HEK293 (cell line): Measurements from ENCODE around the gene OR5M11.
"Not testable (repeated sequence)": the region's sequence is repeated elsewhere in the genome, so short reads cannot be mapped to it uniquely, and the experiment has no call there.

Source experiments
- CTCF ChIA-PET: fragments of 350-600 bp; formaldehyde crosslinking; extraction: SDS; loops from one replicate; lab custom pipeline; 2021; ENCODE audit warnings: antibody characterized with exemption; lab: Yijun Ruan, JAX
- POLR2A ChIA-PET: fragments of 300-600 bp; formaldehyde crosslinking; extraction: SDS; loops from one replicate; lab custom pipeline; 2020; ENCODE audit warnings: antibody characterized with exemption, inconsistent platforms; lab: Yijun Ruan, JAX
- H3K27ac ChIP-seq: fragments of 200-500 bp; sonication (Bioruptor generic); 2 replicates; pipeline ENCODE4 v1.5.1; 2014; ENCODE audit warnings: low read depth, low read length, control low read depth, inconsistent platforms; ENCODE audit errors: extremely low read depth
- H3K36me3 ChIP-seq, 2 experiments: fragments of 200-500 bp in 1 of 2; sonication (Bioruptor generic) in 1 of 2; 1 replicate in 1 of 2; 2 replicates in 1 of 2; pipeline ENCODE4 v1.5.1; 2014 to 2017; ENCODE audit warnings: inconsistent platforms in 2 of 2, low read length in 2 of 2; ENCODE audit not compliant: control insufficient read depth in 2 of 2, insufficient read depth in 1 of 2
- H3K4me1 ChIP-seq: fragments of 200-500 bp; sonication (Bioruptor generic); 2 replicates; pipeline ENCODE4 v1.5.1; 2014; ENCODE audit warnings: mild to moderate bottlenecking, low read length, inconsistent platforms; ENCODE audit not compliant: control insufficient read depth, insufficient read depth
- H3K4me3 ChIP-seq: 2 replicates; pipeline ENCODE4 v1.5.1; 2011; ENCODE audit warnings: low read depth, mild to moderate bottlenecking, control low read depth, low read length, moderate library complexity
- H3K9me3 ChIP-seq: fragments of 200-500 bp; sonication (Bioruptor generic); 2 replicates; pipeline ENCODE4 v1.5.1; 2014; ENCODE audit warnings: low read depth, low read length, inconsistent platforms; ENCODE audit not compliant: control insufficient read depth, insufficient read depth
- REST ChIP-seq: fragments of 450-650 bp; formaldehyde crosslinking; IDR thresholded peaks from 2 replicates; pipeline ENCODE4 v1.5.1; 2016; ENCODE audit warnings: missing biosample characterization, missing genetic modification characterization
- SCRT1 ChIP-seq: fragments of 450-650 bp; formaldehyde crosslinking; IDR thresholded peaks from 2 replicates; pipeline ENCODE4 v1.5.1; 2016; ENCODE audit warnings: missing biosample characterization, missing genetic modification characterization, borderline replicate concordance
- SP2 ChIP-seq: fragments of 450-650 bp; formaldehyde crosslinking; IDR thresholded peaks from 2 replicates; pipeline ENCODE4 v1.5.1; 2016; ENCODE audit warnings: missing biosample characterization, missing genetic modification characterization
- TRIM28 ChIP-seq: IDR thresholded peaks from 2 replicates; pipeline ENCODE4 v1.6.1; 2011; ENCODE audit warnings: low read length, control low read depth, borderline replicate concordance
- ZBTB17 ChIP-seq: fragments of 450-650 bp; formaldehyde crosslinking; IDR thresholded peaks from 2 replicates; pipeline ENCODE4 v1.5.1; 2016; ENCODE audit warnings: missing biosample characterization, missing genetic modification characterization
- ZBTB49 ChIP-seq: fragments of 450-650 bp; formaldehyde crosslinking; IDR thresholded peaks from 2 replicates; pipeline ENCODE4 v1.5.1; 2016; ENCODE audit warnings: missing biosample characterization, missing genetic modification characterization, low read depth
- ZNF114 ChIP-seq: fragments of 450-650 bp; formaldehyde crosslinking; IDR thresholded peaks from 2 replicates; pipeline ENCODE4 v1.5.0; 2017; ENCODE audit warnings: missing biosample characterization, missing genetic modification characterization
- ZNF155 ChIP-seq: fragments of 450-650 bp; formaldehyde crosslinking; IDR thresholded peaks from 2 replicates; pipeline ENCODE4 v1.5.1; 2016; ENCODE audit warnings: missing biosample characterization, missing genetic modification characterization
- ZNF18 ChIP-seq: fragments of 450-650 bp; formaldehyde crosslinking; IDR thresholded peaks from 2 replicates; pipeline ENCODE4 v1.5.1; 2016; ENCODE audit warnings: missing biosample characterization, missing genetic modification characterization
- ZNF221 ChIP-seq: fragments of 450-650 bp; formaldehyde crosslinking; IDR thresholded peaks from 2 replicates; pipeline ENCODE4 v1.5.1; 2017; ENCODE audit warnings: missing biosample characterization, missing genetic modification characterization, borderline replicate concordance
- ZNF354C ChIP-seq: fragments of 450-650 bp; formaldehyde crosslinking; IDR thresholded peaks from 2 replicates; pipeline ENCODE4 v1.5.1; 2016; ENCODE audit warnings: missing biosample characterization, missing genetic modification characterization, low read depth, borderline replicate concordance
- ZNF366 ChIP-seq: fragments of 450-650 bp; formaldehyde crosslinking; conservative IDR thresholded peaks from 2 replicates; pipeline ENCODE4 v1.5.1; 2016; ENCODE audit warnings: missing biosample characterization, missing genetic modification characterization
- ZNF37A ChIP-seq: fragments of 450-650 bp; IDR thresholded peaks from 2 replicates; pipeline ENCODE4 v1.5.1; 2018; ENCODE audit warnings: missing biosample characterization, missing genetic modification characterization
- ZNF394 ChIP-seq: fragments of 450-650 bp; formaldehyde crosslinking; IDR thresholded peaks from 2 replicates; pipeline ENCODE4 v1.5.1; 2016; ENCODE audit warnings: missing biosample characterization, missing genetic modification characterization, mild to moderate bottlenecking, moderate library complexity, borderline replicate concordance
- ZNF433 ChIP-seq: fragments of 450-650 bp; formaldehyde crosslinking; IDR thresholded peaks from 2 replicates; pipeline ENCODE4 v1.5.1; 2016; ENCODE audit warnings: missing biosample characterization, missing genetic modification characterization, low read depth
- ZNF621 ChIP-seq: fragments of 450-650 bp; formaldehyde crosslinking; IDR thresholded peaks from 2 replicates; pipeline ENCODE4 v1.5.1; 2017; ENCODE audit warnings: missing biosample characterization, missing genetic modification characterization
- ZNF692 ChIP-seq: fragments of 450-650 bp; formaldehyde crosslinking; IDR thresholded peaks from 2 replicates; pipeline ENCODE4 v1.5.1; 2016; ENCODE audit warnings: missing biosample characterization, missing genetic modification characterization
- ZNF704 ChIP-seq: fragments of 450-650 bp; formaldehyde crosslinking; IDR thresholded peaks from 2 replicates; pipeline ENCODE4 v1.5.1; 2016; ENCODE audit warnings: missing biosample characterization, missing genetic modification characterization
- ZNF768 ChIP-seq: fragments of 450-650 bp; formaldehyde crosslinking; IDR thresholded peaks from 2 replicates; pipeline ENCODE4 v1.5.1; 2018; ENCODE audit warnings: missing biosample characterization, mild to moderate bottlenecking, missing genetic modification characterization
- ZNF837 ChIP-seq: fragments of 450-650 bp; formaldehyde crosslinking; IDR thresholded peaks from 2 replicates; pipeline ENCODE4 v1.5.1; 2016; ENCODE audit warnings: missing biosample characterization, missing genetic modification characterization

Gene OR5M11

GRCh38 chr11:56558574-56558973 lies 15.5 kb upstream of the OR5M11 start (continued):
- TF ChIP-seq ZNF692 (tag by site-specific recombination) (no peak), ZNF433 (tag by site-specific recombination) (no peak), ZNF621 (no peak), TRIM28 (no peak), ZNF18 (tag by site-specific recombination) (no peak), ZNF114 (tag by site-specific recombination) (no peak), ZNF366 (no peak), REST (tag by site-specific recombination) (no peak), ZBTB17 (tag by site-specific recombination) (no peak), ZNF837 (tag by site-specific recombination) (no peak)

GRCh38 chr11:56554691-56555090 lies 11.6 kb upstream of the OR5M11 start:
- H3K36me3 ChIP-seq, CTCF ChIA-PET, H3K9me3 ChIP-seq, H3K27ac ChIP-seq, POLR2A ChIA-PET, H3K4me3 ChIP-seq, H3K4me1 ChIP-seq: not testable (repeated sequence)

- ChIA-PET POLR2A (no interaction called here), CTCF (no interaction called here)
- no peak for TF ChIP-seq ZNF155 (tag by site-specific recombination)
- Histone ChIP-seq H3K4me1 (no peaks in the 10 kb centered on the region), H3K36me3 (no peaks in the 10 kb centered on the region), H3K9me3 (no peaks in the 10 kb centered on the region), H3K4me3 (no peak overlapping the region), H3K27ac (no peak overlapping the region)
Observed at GRCh38 chr11:56545531-56545930, 2.5 kb upstream of the OR5M11 start.

- CTCF ChIA-PET: no interaction called here
- TF ChIP-seq ZBTB49 (tag by site-specific recombination) (no peak), ZNF394 (tag by site-specific recombination) (no peak), SP2 (tag by site-specific recombination) (no peak), SCRT1 (tag by site-specific recombination) (no peak), ZNF768 (tag by site-specific recombination) (no peak), ZNF37A (no peak), ZNF354C (no peak), ZNF221 (tag by site-specific recombination) (no peak), ZNF704 (tag by site-specific recombination) (no peak)
Observed at GRCh38 chr11:56543739-56544138, 682 bp upstream of the OR5M11 start.

More at GRCh38 chr11:56543739-56544138, 682 bp upstream of the OR5M11 start:
- Histone ChIP-seq H3K36me3 (no peaks in the 10 kb centered on the region), H3K9me3 (no peaks in the 10 kb centered on the region), H3K4me1 (no peaks in the 10 kb centered on the region), H3K27ac (no peak overlapping the region), H3K4me3 (no peak overlapping the region)
- POLR2A ChIA-PET: no interaction called here
